HG02571 (cell line): Measurements from ENCODE around the gene CHERP.

Experiments used
- ATAC-seq: cut with Tn5 transposase; IDR thresholded peaks from one replicate; pipeline ENCODE4 v1.9.1; 2021; ENCODE audit warnings: mild to moderate bottlenecking, moderate library complexity; ENCODE audit not compliant: unreplicated experiment

Gene CHERP

GRCh38 chr19:16542045-16542909 is at the start of gene CHERP:
TSS of gene CHERP (minus strand) at chr19:16542437. CDS start at chr19:16542378, 59 bp downstream.
- peak; percentile 77 for ATAC-seq

- no peak for ATAC-seq
These were observed 48.9 kb upstream of the CHERP start for GRCh38 chr19:16590876-16591802.

GRCh38 chr19:16589917-16590316 is 47.7 kb upstream of the CHERP start:
- no peak for ATAC-seq

GRCh38 chr19:16588824-16589577 is 46.8 kb upstream of the CHERP start:
- no peak for ATAC-seq

GRCh38 chr19:16587833-16588823 is 45.9 kb upstream of the CHERP start:
- ATAC-seq: peak; percentile 38

- no peak for ATAC-seq
These were observed 45.0 kb upstream of the CHERP start for GRCh38 chr19:16586991-16587832.

- no peak for ATAC-seq
These were observed 44.2 kb upstream of the CHERP start for GRCh38 chr19:16586477-16586871.

- peak; percentile 34 for ATAC-seq
These were observed 43.7 kb upstream of the CHERP start for GRCh38 chr19:16585808-16586476.

GRCh38 chr19:16585094-16585801 is 43.0 kb upstream of the CHERP start:
- ATAC-seq: no peak

GRCh38 chr19:16584248-16585093 is 42.2 kb upstream of the CHERP start:
- peak; percentile 47 for ATAC-seq

- ATAC-seq: no peak
These were observed 40.4 kb upstream of the CHERP start for GRCh38 chr19:16582486-16583261.

- no peak for ATAC-seq
These were observed 39.7 kb upstream of the CHERP start for GRCh38 chr19:16581971-16582343.

- no peak for ATAC-seq
These were observed 39.1 kb upstream of the CHERP start for GRCh38 chr19:16581145-16581970.

GRCh38 chr19:16579381-16579780 is 37.1 kb upstream of the CHERP start:
- ATAC-seq: no peak

GRCh38 chr19:16577531-16577985 is 35.3 kb upstream of the CHERP start:
- ATAC-seq: no peak
